LHCN-M2 (cell line): ENCODE data around the gene SDK1. TPM values are rescaled to one million over a fixed set of nuclear protein-coding genes. Genes with fewer than 3 reads are reported as not detected.

ENCODE experiments used
- DNase-seq: peaks from one replicate; pipeline ENCODE4 v3.0.0-alpha.2; 2012; ENCODE audit warnings: low read depth
- total RNA-seq: library from RNA; depleted of rRNA; stranded (reverse); fragments of >200 nt; gene quantifications from 2 replicates; pipeline ENCODE4 v1.2.3, GENCODE V29; 2014

Gene SDK1
- total RNA-seq, 1 experiment from 2014 or later: 8.3 TPM

DNA sequence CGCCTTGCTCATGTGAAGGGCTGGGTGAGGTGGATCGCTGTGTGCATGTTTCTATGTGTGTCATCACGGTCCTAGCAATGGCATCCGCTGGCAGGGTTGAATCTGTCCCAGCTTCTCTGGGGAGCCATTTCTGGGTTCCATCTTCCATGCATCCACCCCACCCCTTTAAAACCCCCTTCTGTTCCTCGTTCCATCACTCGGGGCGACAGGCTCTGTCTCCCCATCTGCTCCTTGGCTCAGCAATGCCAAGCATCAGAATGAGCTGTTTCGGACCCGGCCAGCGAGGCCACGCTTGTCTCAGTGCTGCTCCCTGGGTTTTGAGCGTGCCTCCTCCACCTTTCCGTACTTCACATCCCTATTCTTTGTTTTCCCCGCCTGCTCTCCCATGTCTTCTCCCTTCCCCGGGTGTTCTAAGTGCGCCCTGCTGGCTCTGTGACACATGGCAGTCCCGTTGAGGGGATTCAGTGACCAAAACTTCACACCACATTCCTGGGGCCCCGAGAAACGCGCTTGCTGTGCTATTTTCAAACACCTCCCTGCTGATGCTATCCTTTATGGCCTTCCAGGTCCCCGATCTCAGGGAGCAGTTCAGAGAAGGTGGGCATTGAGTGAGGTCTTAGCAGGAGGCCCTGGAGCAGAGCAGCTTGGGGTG, 827.0 kb downstream of the SDK1 start:
- no peak for DNase-seq

DNA sequence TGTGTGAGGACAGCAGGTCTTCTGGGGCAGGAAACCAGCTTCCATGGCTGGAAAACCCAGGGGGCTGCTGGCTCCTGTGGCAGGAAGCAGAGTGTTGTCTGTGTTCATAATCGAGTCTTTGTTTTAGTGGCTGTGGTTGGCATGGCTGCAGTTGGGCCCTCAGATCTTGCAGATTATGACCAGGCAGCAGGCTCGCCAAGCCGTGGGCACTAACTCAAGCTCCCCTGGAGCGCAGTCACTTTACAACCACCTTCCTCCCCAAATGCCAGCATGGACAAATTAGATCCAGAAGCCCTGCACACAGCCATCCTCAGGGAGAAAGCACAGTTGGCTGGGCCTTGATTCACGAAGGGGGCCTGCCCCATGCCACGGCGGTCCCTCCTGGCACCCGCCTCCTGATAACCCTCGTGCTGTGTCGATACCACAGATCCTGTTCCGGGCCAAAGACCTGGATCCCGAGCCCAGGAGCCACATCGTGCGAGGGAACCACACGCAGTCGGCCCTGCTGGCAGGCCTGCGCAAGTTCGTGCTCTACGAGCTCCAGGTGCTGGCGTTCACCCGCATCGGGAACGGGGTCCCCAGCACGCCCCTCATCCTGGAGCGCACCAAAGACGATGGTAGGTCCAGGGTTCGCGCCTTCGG, 828.5 kb downstream of the SDK1 start:
- DNase-seq: no peak

DNA sequence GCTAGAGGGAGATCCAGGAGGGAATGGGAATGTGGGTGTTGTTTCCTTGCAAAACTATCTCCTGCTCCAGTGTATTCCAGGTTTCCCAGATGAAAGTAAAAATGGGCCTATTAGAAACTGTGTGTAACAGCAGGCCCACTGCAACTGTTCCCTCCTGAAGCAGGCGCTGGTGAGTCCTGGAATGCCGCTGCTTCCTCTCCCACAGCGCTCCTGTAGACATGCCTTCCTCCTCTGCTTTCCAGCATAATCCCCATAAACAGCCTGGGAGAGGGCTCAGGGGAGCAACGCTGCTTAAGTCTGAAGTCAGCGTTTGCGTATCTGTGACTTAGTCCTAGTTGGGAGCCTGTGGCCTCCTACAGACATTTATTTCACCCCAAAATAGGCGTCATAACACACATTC, 830.0 kb downstream of the SDK1 start:
- DNase-seq: no peak

DNA sequence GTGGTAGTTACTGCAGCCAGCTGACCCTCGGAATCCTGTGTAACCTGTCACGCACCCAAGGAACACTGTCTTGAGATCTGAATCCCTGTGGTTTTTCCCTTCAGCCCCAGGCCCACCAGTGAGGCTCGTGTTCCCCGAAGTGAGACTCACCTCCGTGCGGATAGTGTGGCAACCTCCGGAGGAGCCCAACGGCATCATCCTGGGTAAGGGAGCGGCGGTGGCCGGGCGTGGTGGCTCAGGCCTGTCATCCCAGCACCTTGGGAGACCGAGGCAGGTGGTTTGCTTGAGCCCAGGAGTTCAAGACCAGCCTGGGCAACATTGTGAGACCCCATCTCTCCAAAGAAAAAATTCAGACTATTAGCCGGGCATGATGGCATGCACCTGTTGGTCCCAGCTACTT, 831.2 kb downstream of the SDK1 start:
- DNase-seq: no peak

DNA sequence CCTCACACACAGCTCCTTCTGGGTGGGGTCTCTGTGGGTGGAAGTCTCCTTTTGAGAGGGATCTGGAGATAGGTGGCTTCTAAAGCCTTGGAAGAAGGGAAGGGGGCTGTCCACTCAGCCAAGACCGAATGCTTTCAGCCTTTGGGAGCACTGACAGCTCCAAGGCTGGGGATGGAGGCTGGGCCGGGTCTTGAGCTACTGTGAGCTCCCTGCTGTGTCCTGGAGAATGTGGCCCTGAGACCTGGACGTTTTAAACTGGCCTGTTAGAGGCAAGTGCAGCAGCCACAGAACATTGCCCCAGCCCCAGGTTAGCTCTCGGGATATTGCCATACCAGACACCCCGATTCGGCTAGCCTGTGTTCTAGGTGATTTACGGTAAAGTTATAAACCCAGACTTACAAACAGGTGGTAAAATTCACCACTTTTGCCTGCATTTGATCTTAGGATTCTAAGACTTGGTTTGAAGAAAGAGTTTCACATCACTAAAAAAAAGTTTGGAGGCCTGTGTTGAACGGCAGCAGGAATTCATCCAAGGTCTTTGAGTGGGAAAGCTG, 832.5 kb downstream of the SDK1 start:
- no peak for DNase-seq

GRCh38 chr7:4134204-4134603, 833.2 kb downstream of the SDK1 start:
- no peak for DNase-seq

DNA sequence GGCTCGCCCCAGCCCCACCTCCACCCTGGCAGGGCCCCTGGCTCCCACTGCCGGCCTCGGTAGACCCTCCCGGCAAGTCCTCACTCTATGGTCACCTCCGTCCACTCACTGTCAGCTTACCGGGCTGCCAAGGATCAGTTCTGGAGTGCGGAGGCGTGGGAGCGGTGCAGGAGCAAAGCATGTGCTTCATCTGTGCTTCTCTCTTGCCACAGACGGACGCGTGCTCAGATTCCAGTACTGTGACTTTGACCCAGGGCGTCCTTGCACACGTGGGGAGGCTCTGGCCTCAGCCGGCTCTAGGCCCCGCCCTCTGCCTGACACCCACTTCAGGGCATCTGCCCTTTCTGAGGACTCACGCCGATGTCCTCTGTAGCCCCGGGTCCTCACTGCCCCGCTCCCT, 833.6 kb downstream of the SDK1 start:
- no peak for DNase-seq

GRCh38 chr7:4135301-4135700, 834.2 kb downstream of the SDK1 start:
- DNase-seq: no peak

DNA sequence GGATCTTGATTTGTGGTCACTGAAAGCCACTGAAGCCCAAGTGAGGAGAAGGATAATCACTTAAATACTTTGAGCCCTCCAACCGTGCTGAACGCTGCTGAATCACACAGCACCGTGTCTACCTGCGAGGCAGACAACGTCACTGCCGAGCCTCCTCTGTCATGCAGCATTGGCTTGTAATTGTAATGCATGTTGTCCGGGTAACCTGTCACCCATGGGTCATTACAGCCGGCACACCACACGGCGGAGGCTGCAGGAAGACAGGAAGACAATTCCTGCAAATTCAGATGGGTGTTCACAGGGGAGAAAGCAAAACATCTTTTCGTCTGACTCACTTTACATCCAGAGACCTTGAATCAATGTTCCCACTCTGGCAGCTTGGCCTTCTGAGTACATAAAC, 835.0 kb downstream of the SDK1 start:
- no peak for DNase-seq

GRCh38 chr7:4136501-4137110, 835.6 kb downstream of the SDK1 start:
- no peak for DNase-seq

- DNase-seq: no peak
These were observed 836.5 kb downstream of the SDK1 start for GRCh38 chr7:4137552-4137951.

- no peak for DNase-seq
These were observed 837.8 kb downstream of the SDK1 start for GRCh38 chr7:4138866-4139265.

DNA sequence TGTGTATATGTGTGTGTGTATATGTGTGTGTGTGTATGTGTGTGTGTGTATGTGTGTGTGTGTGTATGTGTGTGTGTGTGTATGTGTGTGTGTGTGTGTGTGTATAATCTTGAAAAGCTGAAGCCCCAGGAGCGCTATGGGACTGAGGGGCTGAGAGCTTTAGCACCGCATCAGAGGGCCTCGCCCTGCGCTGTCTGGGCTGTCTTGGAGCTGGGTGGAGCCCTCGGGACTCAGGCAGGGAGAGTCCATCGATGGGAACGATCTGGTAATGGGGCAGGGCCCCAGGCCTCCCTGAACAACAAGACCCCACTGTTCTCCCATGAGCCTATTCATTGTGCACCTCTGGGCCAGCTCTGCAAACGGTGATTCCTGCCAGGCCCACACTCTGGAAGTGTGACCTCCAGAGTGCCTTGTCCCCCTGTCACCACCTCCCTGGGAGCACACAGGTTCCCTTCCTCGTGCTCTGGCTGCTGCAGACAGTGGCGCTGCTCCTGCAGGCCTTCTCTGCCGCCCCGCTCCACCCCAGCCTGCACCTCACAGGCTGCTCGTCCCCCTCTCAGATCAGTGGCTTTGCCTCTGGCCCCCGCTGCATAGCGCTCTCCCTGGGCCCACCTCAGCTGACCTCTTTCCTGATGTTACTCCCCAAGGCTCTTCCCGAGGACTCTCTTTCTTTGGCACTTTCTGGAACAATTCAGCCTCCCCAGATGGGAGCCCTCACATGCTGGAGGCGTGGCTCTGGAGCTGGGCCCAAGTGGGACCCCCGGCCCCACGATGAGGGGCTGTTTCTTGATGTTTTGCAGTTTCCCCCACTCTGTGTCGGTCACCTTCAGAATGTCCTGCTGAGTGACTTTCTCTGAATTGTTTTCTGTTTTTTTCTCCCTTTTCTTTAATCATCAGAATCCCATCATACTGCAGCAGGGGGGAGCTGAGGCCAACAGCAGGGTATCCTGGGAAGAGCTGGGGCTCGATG, 838.9 kb downstream of the SDK1 start:
- DNase-seq: no peak

DNA sequence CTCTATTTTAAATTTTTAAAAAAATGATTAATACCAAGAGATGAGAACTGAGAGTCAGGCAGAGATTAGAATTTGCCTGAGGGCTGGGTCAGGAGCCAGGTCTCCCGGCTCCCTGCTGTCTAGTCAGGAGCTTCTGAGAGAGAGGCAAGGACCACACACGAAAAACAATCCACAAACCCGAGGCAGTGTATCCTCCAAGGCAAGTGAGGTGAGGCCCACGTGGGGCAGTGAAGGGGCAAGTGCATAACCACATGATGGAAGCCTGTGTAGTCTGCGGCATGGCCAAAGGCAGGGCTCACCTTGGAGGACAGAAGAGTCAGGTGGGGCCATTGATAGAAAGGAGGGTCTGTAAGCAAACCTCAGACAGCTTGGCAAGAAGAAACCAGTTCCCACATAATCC, 839.9 kb downstream of the SDK1 start:
- DNase-seq: no peak

- DNase-seq: no peak
These were observed 842.0 kb downstream of the SDK1 start for GRCh38 chr7:4143006-4143405.

DNA sequence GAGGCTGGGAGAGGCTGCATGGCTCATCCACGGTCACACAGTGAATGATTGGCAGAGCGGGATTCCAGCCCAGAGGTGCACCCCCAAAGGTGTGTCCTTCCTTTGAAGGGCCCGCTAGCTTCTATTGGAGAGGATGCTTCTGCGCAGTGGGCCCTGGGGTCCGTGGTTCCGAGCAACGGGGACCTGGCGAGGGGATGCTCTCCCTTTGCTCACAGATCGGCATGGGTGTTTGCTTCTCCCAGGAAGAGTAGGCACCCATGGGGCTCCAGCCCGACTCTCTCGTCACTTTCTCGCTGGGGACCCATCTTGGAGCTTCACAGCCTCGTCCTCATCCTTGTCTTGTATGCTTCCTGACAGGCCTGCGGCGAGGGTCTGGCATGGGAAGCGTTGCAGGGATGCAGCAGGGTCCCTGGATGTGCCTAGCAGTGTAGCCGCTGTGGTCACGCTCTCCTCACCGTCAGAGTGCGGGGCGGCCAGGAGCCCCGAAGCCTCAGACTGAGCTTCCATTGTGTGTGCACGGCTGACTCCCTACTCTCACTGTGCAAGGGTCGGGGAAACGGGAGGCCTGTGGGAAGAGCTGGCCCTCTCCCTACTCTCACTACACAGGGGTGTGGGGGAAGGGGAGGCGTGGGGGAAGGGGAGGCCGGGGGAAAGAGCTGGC, 842.6 kb downstream of the SDK1 start:
- DNase-seq: no peak

DNA sequence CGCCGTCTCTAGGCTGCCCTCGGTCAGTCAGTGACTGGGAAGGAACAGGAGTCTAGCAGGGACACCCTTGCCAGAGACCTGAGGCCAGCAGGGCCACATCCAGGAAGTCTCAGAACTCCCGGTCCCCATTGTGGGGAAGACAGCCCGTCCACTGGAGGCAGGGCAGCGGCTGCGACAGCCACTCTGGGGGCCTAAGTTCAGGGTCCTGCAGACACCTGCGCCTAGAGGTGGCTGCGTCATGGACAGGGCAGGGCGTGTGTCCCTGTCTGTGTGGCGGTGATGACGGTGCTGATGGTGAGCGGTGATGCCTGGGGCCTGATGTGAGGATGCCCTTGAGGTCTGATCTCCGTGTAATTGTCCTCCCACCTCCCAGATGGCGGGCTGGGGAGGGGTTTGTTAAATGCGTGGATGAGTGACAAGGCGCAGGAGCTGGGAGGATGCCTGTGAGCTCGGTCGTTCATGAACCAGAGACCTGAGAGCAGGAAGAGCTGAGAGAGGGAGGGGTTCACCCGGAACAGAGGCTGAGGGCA, 843.2 kb downstream of the SDK1 start:
- DNase-seq: no peak

GRCh38 chr7:4144811-4145510, 843.9 kb downstream of the SDK1 start:
- DNase-seq: no peak

DNA sequence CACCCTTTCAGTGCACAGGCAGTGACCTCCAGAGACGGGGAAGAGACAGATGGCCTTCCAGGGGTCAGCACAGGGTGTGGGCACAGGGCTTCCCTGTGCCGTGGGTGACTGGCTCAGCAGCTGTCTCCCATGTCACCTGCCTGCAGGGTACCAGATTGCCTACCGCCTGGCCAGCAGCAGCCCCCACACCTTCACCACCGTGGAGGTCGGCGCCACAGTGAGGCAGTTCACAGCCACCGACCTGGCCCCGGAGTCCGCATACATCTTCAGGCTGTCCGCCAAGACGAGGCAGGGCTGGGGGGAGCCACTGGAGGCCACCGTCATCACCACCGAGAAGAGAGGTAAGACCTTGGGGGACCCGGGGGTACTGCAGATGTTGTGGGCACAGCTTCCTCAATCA, 844.5 kb downstream of the SDK1 start:
- DNase-seq: no peak

GRCh38 chr7:4147926-4148620, 847.0 kb downstream of the SDK1 start:
- no peak for DNase-seq
